Left lung (tissue), 10 donors: ENCODE results near the gene GALNT17. TPM values are rescaled to one million over a fixed set of nuclear protein-coding genes. Genes with fewer than 3 reads are reported as not detected.
"Not testable (repeated sequence)": the region's sequence is repeated elsewhere in the genome, so short reads cannot be mapped to it uniquely, and the experiment has no call there.

Experiments
- ATAC-seq: fragments of 200-7000 bp; cut with Tn5 transposase; one replicate; pipeline ENCODE4 v1.9.1; 2020; ENCODE audit warnings: moderate library complexity
- DNase-seq, 4 donors: peaks; one replicate each; pipeline ENCODE4 v3.0.0-alpha.2; 2013 to 2020
- H3K27ac ChIP-seq, 2 donors: fragments of 200-600 bp; sonication (generic) in 1 of 2; one replicate each; pipeline versions ENCODE4 v1.5.0 to v1.8.0; 2020 to 2021
- H3K27me3 ChIP-seq, 2 donors: fragments of 200-600 bp; sonication (generic) in 1 of 2; one replicate each; pipeline versions ENCODE4 v1.5.0 to v1.8.0; 2020 to 2021
- H3K36me3 ChIP-seq, 2 donors: fragments of 200-600 bp; sonication (generic) in 1 of 2; one replicate each; pipeline versions ENCODE4 v1.5.0 to v1.8.0; 2020 to 2021
- H3K4me1 ChIP-seq, 2 donors: fragments of 200-600 bp; one replicate each; pipeline ENCODE4 v1.8.0; 2021
- H3K4me3 ChIP-seq, 2 donors: fragments of 200-600 bp; sonication (generic) in 1 of 2; one replicate each; pipeline versions ENCODE4 v1.5.0 to v1.8.0; 2020 to 2021; ENCODE audit warnings: mild to moderate bottlenecking in 1 of 2
- H3K9me3 ChIP-seq, 2 donors: fragments of 200-600 bp; sonication (generic) in 1 of 2; one replicate each; pipeline versions ENCODE4 v1.5.0 to v1.8.0; 2020 to 2021
- intact Hi-C, 2 donors: fragments of 100-400 bp; cut with DNase I; formaldehyde crosslinking; loops; one replicate each; pipeline versions ENCODE4 v1.11.2 to v1.14.2; 2022
- polyA plus RNA-seq, 6 donors: library from polyadenylated mRNA; unstranded; fragments of 120-200 nt; gene quantifications; one replicate each; pipeline ENCODE4 v1.2.1, GENCODE V29; 2013; ENCODE audit not compliant: insufficient read length in 6 of 6
- total RNA-seq, 2 donors: library from RNA; stranded (reverse); fragmentation: NEBNext Ultra II Directional; extraction: Animal tissue kit (Norgen Biotek cat#: 25700); gene quantifications; one replicate each; pipeline ENCODE4 v1.2.1, GENCODE V29; 2021
- TF ChIP-seq, protein P1 (sequence below), 2 donors: fragments of 200-600 bp; sonication (generic) in 1 of 2; IDR thresholded peaks; one replicate each; pipeline versions ENCODE4 v1.5.0 to v1.8.0; 2021; ENCODE audit warnings: antibody characterized with exemption in 2 of 2
- donor health status: DM: no; HTN: yes; CAD: no.
- donor health status: DM: no; HTN: no; CAD: no.

Gene GALNT17
- total and polyA plus RNA-seq, 8 donors, result 2.4 to 19.1 (median 9.7) TPM

GRCh38 chr7:71255537-71256178 is 123.7 kb downstream of the GALNT17 start:
- intact Hi-C loops, result no loop called here
- DNase-seq (no peak), ATAC-seq (no peak)
- no peaks in the 10 kb centered on the region for H3K27me3 ChIP-seq
- no peaks in the 10 kb centered on the region for H3K36me3 ChIP-seq
- TF ChIP-seq, protein P1, sequence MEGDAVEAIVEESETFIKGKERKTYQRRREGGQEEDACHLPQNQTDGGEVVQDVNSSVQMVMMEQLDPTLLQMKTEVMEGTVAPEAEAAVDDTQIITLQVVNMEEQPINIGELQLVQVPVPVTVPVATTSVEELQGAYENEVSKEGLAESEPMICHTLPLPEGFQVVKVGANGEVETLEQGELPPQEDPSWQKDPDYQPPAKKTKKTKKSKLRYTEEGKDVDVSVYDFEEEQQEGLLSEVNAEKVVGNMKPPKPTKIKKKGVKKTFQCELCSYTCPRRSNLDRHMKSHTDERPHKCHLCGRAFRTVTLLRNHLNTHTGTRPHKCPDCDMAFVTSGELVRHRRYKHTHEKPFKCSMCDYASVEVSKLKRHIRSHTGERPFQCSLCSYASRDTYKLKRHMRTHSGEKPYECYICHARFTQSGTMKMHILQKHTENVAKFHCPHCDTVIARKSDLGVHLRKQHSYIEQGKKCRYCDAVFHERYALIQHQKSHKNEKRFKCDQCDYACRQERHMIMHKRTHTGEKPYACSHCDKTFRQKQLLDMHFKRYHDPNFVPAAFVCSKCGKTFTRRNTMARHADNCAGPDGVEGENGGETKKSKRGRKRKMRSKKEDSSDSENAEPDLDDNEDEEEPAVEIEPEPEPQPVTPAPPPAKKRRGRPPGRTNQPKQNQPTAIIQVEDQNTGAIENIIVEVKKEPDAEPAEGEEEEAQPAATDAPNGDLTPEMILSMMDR (IDR thresholded peaks at IDR 0.05), result no peak
- no peaks in the 10 kb centered on the region for H3K4me1 ChIP-seq
- H3K9me3 ChIP-seq, result peaks cover 0 to 33% of the 10 kb centered on the region in 2 donors
- no peak overlapping the region for H3K27ac ChIP-seq
- H3K4me3 ChIP-seq, result no peak overlapping the region

DNA sequence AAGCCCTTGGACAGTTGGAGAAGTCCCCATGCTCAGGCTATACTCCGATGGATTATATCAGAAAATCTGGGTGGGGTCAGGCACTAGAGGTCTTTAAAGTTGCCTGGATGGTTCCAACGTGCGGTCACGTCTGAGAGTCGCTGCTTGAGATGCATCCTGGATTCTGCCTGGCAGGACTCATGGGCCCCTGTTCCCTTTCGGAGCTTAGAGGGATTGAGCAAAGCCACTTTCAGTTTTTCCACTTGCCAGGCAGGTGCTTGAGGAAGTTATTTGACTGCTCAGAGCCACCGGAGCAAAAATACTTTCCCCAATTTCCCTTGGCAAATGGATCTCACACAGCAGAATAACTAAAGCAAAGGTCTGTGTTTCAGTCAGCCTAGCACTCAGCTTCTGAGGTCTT is 129.1 kb downstream of the GALNT17 start:
- H3K27me3 ChIP-seq, result no peaks in the 10 kb centered on the region
- ATAC-seq, result no peak
- no peaks in the 10 kb centered on the region for H3K4me1 ChIP-seq
- TF ChIP-seq, protein P1 (IDR thresholded peaks at IDR 0.05), result no peak
- peaks cover 4 to 36% of the 10 kb centered on the region in 2 donors for H3K9me3 ChIP-seq
- no peak overlapping the region for H3K27ac ChIP-seq
- H3K4me3 ChIP-seq, result no peak overlapping the region
- no peaks in the 10 kb centered on the region for H3K36me3 ChIP-seq
- intact Hi-C loops, result no loop called here
- no peak for DNase-seq

- not testable (repeated sequence) for H3K27me3 ChIP-seq
Measured at GRCh38 chr7:71262834-71263233, 130.9 kb downstream of the GALNT17 start.

GRCh38 chr7:71264005-71264404 is 132.1 kb downstream of the GALNT17 start:
- no peaks in the 10 kb centered on the region for H3K27me3 ChIP-seq
- H3K9me3 ChIP-seq, result peaks cover 4 to 24% of the 10 kb centered on the region in 2 donors
- no peak for ATAC-seq
- TF ChIP-seq, protein P1 (IDR thresholded peaks at IDR 0.05), result no peak
- intact Hi-C loops, result no loop called here
- H3K4me3 ChIP-seq, result no peak overlapping the region
- no peak for DNase-seq
- no peaks in the 10 kb centered on the region for H3K36me3 ChIP-seq
- no peaks in the 10 kb centered on the region for H3K4me1 ChIP-seq
- no peak overlapping the region for H3K27ac ChIP-seq

More at GRCh38 chr7:71262834-71263233, 130.9 kb downstream of the GALNT17 start:
- H3K27ac ChIP-seq, DNase-seq, intact Hi-C loops, ATAC-seq, H3K4me1 ChIP-seq, H3K36me3 ChIP-seq, H3K4me3 ChIP-seq: not testable (repeated sequence)
- peaks cover 4 to 27% of the 10 kb centered on the region in 2 donors for H3K9me3 ChIP-seq

GRCh38 chr7:71266912-71267311 is 135.0 kb downstream of the GALNT17 start:
- no peaks in the 10 kb centered on the region for H3K36me3 ChIP-seq
- no peaks in the 10 kb centered on the region for H3K27me3 ChIP-seq
- no peak overlapping the region for H3K27ac ChIP-seq
- H3K4me3 ChIP-seq, result no peak overlapping the region
- no peak for ATAC-seq
- TF ChIP-seq, protein P1 (IDR thresholded peaks at IDR 0.05), result no peak
- DNase-seq, result no peak
- no peaks in the 10 kb centered on the region for H3K4me1 ChIP-seq
- H3K9me3 ChIP-seq, result peaks cover 4 to 24% of the 10 kb centered on the region in 2 donors
- intact Hi-C loops, result no loop called here
